Gastrocnemius medialis (tissue), 4 donors: ENCODE data around the gene DNASE1L3. TPM values are rescaled to one million over a fixed set of nuclear protein-coding genes. Genes with fewer than 3 reads are reported as not detected.
"Not testable (repeated sequence)": the region's sequence is repeated elsewhere in the genome, so short reads cannot be mapped to it uniquely, and the experiment has no call there.

Experiments used
- ATAC-seq, 2 donors: fragments of 150-250 bp; one replicate each; pipeline ENCODE4 v1.9.1; 2016
- DNase-seq, 2 donors: peaks; one replicate each; pipeline ENCODE4 v3.0.0-alpha.2; 2019
- H3K27ac ChIP-seq, 4 donors: fragments of 200-600 bp; sonication (generic); 1 replicate in 1 of 4; 2 replicates in 3 of 4; pipeline ENCODE4 v1.5.1; 2016 to 2018; ENCODE audit warnings: mild to moderate bottlenecking in 2 of 4, moderate library complexity in 1 of 4
- H3K27me3 ChIP-seq, 3 donors: fragments of 200-600 bp; sonication (generic) in 2 of 3; 1 replicate in 1 of 3; 2 replicates in 2 of 3; pipeline versions ENCODE4 v1.5.1 to v1.6.0; 2016 to 2019; ENCODE audit warnings: mild to moderate bottlenecking in 1 of 3, moderate library complexity in 1 of 3
- H3K36me3 ChIP-seq, 2 donors: fragments of 200-600 bp; sonication (generic) in 1 of 2; one replicate each; pipeline ENCODE4 v1.5.1; 2017 to 2018
- H3K4me1 ChIP-seq, 2 donors: fragments of 200-600 bp; sonication (generic) in 1 of 2; one replicate each; pipeline ENCODE4 v1.5.1; 2016 to 2017; ENCODE audit warnings: mild to moderate bottlenecking in 2 of 2
- H3K4me3 ChIP-seq, 4 donors: fragments of 200-600 bp; sonication (generic) in 3 of 4; 1 replicate in 1 of 4; 2 replicates in 3 of 4; pipeline ENCODE4 v1.5.1; 2016 to 2019; ENCODE audit warnings: mild to moderate bottlenecking in 2 of 4
- H3K9me3 ChIP-seq, 3 donors: fragments of 200-600 bp; sonication (generic) in 2 of 3; 1 replicate in 1 of 3; 2 replicates in 2 of 3; pipeline ENCODE4 v1.5.1; 2016 to 2019
- POLR2A ChIP-seq, 2 donors: fragments of 450-650 bp; IDR thresholded peaks; one replicate each; pipeline ENCODE4 v1.6.1; 2017; ENCODE audit warnings: antibody characterized with exemption in 2 of 2, mild to moderate bottlenecking in 2 of 2, moderate library complexity in 2 of 2
- in situ Hi-C, 4 donors: fragments of 200-750 bp; cut with MboI; loops; one replicate each; pipeline versions ENCODE4 v1.15.0 to v1.8.0; 2017; ENCODE audit warnings: low sequenced_read_pairs in 4 of 4
- intact Hi-C: fragments of 100-400 bp; cut with DNase I; formaldehyde crosslinking; loops from one replicate; pipeline ENCODE4 v1.15.1; 2023; ENCODE audit warnings: low total_unique reads
- total RNA-seq, 4 donors: library from RNA; depleted of rRNA; stranded (reverse); fragments of >200 nt; gene quantifications; one replicate each; pipeline versions ENCODE4 v1.1.0 to v1.2.3, GENCODE V29; 2016
- TF ChIP-seq, protein P1 (sequence below), 5 experiments: fragments of 450-650 bp in 3 of 5; fragments of 200-600 bp in 2 of 5; sonication (generic) in 2 of 5; IDR thresholded peaks in 4 of 5; conservative IDR thresholded peaks in 1 of 5; 1 replicate in 4 of 5; 2 replicates in 1 of 5; pipeline ENCODE4 v1.5.1; 2016 to 2019; ENCODE audit warnings: antibody characterized with exemption in 5 of 5, mild to moderate bottlenecking in 3 of 5, moderate library complexity in 3 of 5

The DNASE1L3 gene
- total RNA-seq, 4 donors from 2014 or later, result 0.29 to 0.42 TPM; not detected in 2

DNA sequence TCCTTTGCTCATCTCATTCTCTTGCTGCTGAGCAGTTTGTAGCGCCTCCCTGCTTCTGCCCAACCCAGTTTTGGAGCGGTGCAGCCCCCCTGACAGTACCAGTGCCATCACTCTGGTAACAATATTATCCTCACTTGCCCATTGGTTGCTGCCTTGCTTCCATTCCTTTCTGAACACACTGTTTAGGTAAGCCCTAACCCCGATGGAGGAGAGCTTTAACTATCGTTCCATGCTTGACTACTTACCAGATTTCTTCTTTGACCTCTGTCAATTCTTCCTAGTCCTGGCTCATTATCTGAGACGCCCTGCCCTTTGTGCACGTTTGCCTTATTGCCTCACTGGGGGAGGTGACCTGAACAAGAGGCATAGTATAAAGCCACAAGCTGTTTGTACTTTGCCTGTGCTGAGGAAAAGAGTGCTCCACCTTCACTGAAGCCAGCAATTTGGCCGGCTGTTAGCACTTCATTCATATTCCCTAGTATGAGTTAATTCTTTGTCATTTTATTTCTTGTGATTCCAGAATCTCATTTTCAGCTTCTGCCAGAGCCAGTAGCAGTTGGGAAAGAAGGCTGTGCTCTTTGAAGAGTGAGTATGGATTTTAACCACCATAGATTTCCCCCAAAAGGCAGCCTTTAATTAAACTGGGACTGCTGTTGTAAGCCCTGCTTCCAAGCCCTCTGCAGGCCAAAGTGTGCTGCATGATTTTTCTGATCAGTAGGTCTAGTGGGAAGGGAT is 38.8 kb upstream of the DNASE1L3 start:
- H3K27ac ChIP-seq, result no peak overlapping the region
- no peaks in the 10 kb centered on the region for H3K27me3 ChIP-seq
- in situ Hi-C loops (no loop called here), intact Hi-C loops (no loop called here)
- H3K36me3 ChIP-seq, result no peaks in the 10 kb centered on the region
- no peaks in the 10 kb centered on the region for H3K9me3 ChIP-seq
- H3K4me1 ChIP-seq, result peaks cover 0 to 15% of the 10 kb centered on the region in 2 donors
- H3K4me3 ChIP-seq, result no peak overlapping the region
- no peak for TF ChIP-seq POLR2A (IDR thresholded peaks at IDR 0.05)
- TF ChIP-seq, protein P1, sequence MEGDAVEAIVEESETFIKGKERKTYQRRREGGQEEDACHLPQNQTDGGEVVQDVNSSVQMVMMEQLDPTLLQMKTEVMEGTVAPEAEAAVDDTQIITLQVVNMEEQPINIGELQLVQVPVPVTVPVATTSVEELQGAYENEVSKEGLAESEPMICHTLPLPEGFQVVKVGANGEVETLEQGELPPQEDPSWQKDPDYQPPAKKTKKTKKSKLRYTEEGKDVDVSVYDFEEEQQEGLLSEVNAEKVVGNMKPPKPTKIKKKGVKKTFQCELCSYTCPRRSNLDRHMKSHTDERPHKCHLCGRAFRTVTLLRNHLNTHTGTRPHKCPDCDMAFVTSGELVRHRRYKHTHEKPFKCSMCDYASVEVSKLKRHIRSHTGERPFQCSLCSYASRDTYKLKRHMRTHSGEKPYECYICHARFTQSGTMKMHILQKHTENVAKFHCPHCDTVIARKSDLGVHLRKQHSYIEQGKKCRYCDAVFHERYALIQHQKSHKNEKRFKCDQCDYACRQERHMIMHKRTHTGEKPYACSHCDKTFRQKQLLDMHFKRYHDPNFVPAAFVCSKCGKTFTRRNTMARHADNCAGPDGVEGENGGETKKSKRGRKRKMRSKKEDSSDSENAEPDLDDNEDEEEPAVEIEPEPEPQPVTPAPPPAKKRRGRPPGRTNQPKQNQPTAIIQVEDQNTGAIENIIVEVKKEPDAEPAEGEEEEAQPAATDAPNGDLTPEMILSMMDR (IDR thresholded peaks at IDR 0.05 in 4 of 5, conservative IDR thresholded peaks at IDR 0.05 in 1 of 5), result no peak
- ATAC-seq, result no peak
- DNase-seq, result no peak

GRCh38 chr3:58246148-58247047 is 35.6 kb upstream of the DNASE1L3 start:
- intact Hi-C loops (no loop called here), in situ Hi-C loops (no loop called here)
- ATAC-seq (peak in 1 of 2 donors; percentile 33), DNase-seq (no peak)
- H3K36me3 ChIP-seq, result no peaks in the 10 kb centered on the region
- no peak overlapping the region for H3K4me3 ChIP-seq
- peak overlapping the region in 1 of 4 donors; percentile 23 for H3K27ac ChIP-seq
- H3K9me3 ChIP-seq, result no peaks in the 10 kb centered on the region
- peaks cover 0 to 3% of the 10 kb centered on the region in 2 donors for H3K4me1 ChIP-seq
- TF ChIP-seq, protein P1 (IDR thresholded peaks at IDR 0.05 in 4 of 5, conservative IDR thresholded peaks at IDR 0.05 in 1 of 5), result no peak
- TF ChIP-seq POLR2A (IDR thresholded peaks at IDR 0.05), result no peak
- no peaks in the 10 kb centered on the region for H3K27me3 ChIP-seq

DNA sequence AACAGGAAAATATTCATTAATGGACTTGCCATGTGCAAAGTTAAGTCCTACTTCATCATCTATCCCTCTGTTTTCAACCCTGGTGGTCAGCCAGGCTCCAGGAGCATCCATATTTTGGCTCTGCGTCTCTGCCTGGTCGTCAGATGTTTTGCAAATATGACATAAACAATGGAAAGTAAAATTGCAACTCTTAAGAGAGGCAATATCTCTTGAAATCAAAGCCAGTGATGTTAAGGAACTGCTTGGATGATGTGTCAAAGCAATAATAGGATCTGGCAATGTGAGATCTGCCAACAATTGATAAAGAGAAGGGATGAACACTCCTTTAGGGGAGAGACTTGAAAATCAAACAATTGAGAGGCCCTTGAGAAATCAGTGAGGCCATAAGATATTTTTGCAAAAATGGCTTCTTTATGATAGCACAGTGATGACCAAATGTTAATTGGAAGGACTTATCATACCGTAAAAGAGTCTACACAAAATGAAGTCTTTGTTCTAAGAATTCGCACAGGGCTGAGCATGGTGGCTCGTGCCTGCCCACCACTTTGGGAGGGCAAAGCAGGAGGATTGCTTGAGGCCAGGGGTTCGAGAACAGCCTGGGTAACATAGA is 33.3 kb upstream of the DNASE1L3 start:
- in situ Hi-C loops (no loop called here), intact Hi-C loops (no loop called here)
- no peaks in the 10 kb centered on the region for H3K9me3 ChIP-seq
- TF ChIP-seq, protein P1 (IDR thresholded peaks at IDR 0.05 in 4 of 5, conservative IDR thresholded peaks at IDR 0.05 in 1 of 5), result no peak
- no peak for TF ChIP-seq POLR2A (IDR thresholded peaks at IDR 0.05)
- H3K36me3 ChIP-seq, result no peaks in the 10 kb centered on the region
- H3K4me3 ChIP-seq, result no peak overlapping the region
- peaks cover 0 to 5% of the 10 kb centered on the region in 2 donors for H3K4me1 ChIP-seq
- no peak overlapping the region for H3K27ac ChIP-seq
- H3K27me3 ChIP-seq, result no peaks in the 10 kb centered on the region
- ATAC-seq, result no peak
- DNase-seq, result no peak

DNA sequence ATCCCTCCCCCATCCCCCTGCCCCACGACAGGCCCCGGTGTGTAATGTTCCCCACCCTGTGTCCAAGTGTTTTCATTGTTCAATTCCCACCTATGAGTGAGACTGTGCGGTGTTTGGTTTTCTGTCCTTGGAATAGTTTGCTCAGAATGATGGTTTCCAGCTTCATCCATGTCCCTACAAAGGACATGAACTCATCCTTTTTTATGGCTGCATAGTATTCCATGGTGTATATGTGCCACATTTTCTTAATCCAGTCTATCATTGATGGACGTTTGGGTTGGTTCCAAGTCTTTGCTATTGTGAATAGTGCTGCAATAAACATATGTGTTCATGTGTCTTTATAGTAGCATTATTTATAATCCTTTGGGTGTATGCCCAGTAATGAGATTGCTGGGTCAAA is 32.1 kb upstream of the DNASE1L3 start:
- H3K27ac ChIP-seq, DNase-seq, H3K36me3 ChIP-seq, H3K4me1 ChIP-seq, H3K9me3 ChIP-seq, in situ Hi-C loops, intact Hi-C loops, ATAC-seq, H3K4me3 ChIP-seq, H3K27me3 ChIP-seq: not testable (repeated sequence)

DNA sequence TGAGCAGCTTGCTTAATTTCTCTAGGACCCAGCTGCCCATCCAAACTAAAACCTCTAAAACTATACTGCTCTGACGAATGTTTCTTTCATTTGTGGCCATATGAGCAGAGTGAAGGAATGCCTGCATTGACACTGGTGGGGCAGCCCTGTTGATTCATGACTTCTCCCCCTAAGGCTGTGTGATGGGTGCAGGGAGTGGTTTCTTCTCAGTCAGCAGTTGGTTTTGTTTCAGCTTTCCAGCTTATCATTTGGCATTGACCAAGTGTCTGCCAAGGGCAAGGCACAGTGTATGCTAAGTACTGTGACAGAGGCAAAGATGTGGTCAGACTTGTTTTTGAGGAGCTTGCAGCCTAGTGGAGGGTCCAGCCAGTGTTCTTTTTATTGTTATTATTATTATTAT is 31.6 kb upstream of the DNASE1L3 start:
- Histone ChIP-seq H3K27me3 (no peaks in the 10 kb centered on the region), H3K9me3 (no peaks in the 10 kb centered on the region), H3K36me3 (no peaks in the 10 kb centered on the region), H3K4me3 (no peak overlapping the region), H3K4me1 (peaks cover 8 to 9% of the 10 kb centered on the region in 2 donors), H3K27ac (no peak overlapping the region)
- TF ChIP-seq, protein P1 (IDR thresholded peaks at IDR 0.05 in 4 of 5, conservative IDR thresholded peaks at IDR 0.05 in 1 of 5), result no peak
- TF ChIP-seq POLR2A (IDR thresholded peaks at IDR 0.05), result no peak
- in situ Hi-C loops, result no loop called here
- intact Hi-C loops, result no loop called here
- no peak for DNase-seq
- ATAC-seq, result no peak
